GM12878 (cell line): ENCODE measurements around the gene PEX6. TPM values are rescaled to one million over a fixed set of nuclear protein-coding genes. Genes with fewer than 3 reads are reported as not detected.

ENCODE experiments used
- ATAC-seq: fragments of 200-7000 bp; cut with Tn5 transposase; 3 replicates; pipeline ENCODE4 v1.9.1; 2020; ENCODE audit warnings: mild to moderate bottlenecking, moderate library complexity
- BruUV-seq: library from RNA; stranded (reverse); fragments of 400-500 nt; replicated peaks from 2 replicates; lab custom pipeline; 2021; lab: Mats Ljungman, UMichigan
- CTCF ChIA-PET: fragments of 300-600 bp; sonication (Branson Sonifier 250); formaldehyde crosslinking; extraction: SDS; loops from one replicate; lab custom pipeline; 2021; ENCODE audit warnings: inconsistent platforms; lab: Yijun Ruan, JAX
- POLR2A ChIA-PET: fragments of 350-600 bp; formaldehyde crosslinking; extraction: SDS; loops from one replicate; lab custom pipeline; 2021; ENCODE audit warnings: inconsistent platforms; lab: Charles Lee
- RAD21 ChIA-PET: fragments of 300-600 bp; sonication (Branson Sonifier 250); formaldehyde crosslinking; loops from one replicate; lab custom pipeline; 2023; ENCODE audit warnings: antibody characterized with exemption; ENCODE audit not compliant: unreplicated experiment; lab: Charles Lee
- SMC1A ChIA-PET: fragments of 300-600 bp; sonication (Branson Sonifier 250); formaldehyde crosslinking; loops from one replicate; lab custom pipeline; 2023; ENCODE audit not compliant: unreplicated experiment, uncharacterized antibody; lab: Charles Lee
- DNase-seq: peaks from one replicate; pipeline ENCODE4 v3.0.0-alpha.2; 2011; ENCODE audit warnings: low read depth, low spot score
- FAIRE-seq: peaks from 3 replicates; lab custom pipeline; 2011; peaks lifted over from hg19 to GRCh38; lab: Jason Lieb, UNC
- H2AFZ ChIP-seq: 2 replicates; pipeline ENCODE4 v1.6.0; 2011; ENCODE audit warnings: low read depth, low read length, control low read depth; ENCODE audit not compliant: control insufficient read depth
- H3K27ac ChIP-seq: 2 replicates; pipeline ENCODE4 v1.5.1; 2011; ENCODE audit warnings: control low read depth; ENCODE audit not compliant: control insufficient read depth, insufficient read depth
- H3K27me3 ChIP-seq, 2 experiments: replicated peaks in 1 of 2; 2 replicates each; pipeline versions ENCODE4 v1.6.0 to v1.6.1; 2011; ENCODE audit warnings: low read length in 1 of 2; ENCODE audit not compliant: control insufficient read depth in 2 of 2, insufficient read depth in 2 of 2
- H3K36me3 ChIP-seq, 2 experiments: 2 replicates each; pipeline ENCODE4 v1.5.1; 2011; ENCODE audit warnings: low read length in 1 of 2; ENCODE audit not compliant: control insufficient read depth in 2 of 2, insufficient read depth in 2 of 2
- H3K4me1 ChIP-seq: 2 replicates; pipeline ENCODE4 v1.6.1; 2011; ENCODE audit warnings: mild to moderate bottlenecking, low read length, moderate library complexity, mixed read lengths; ENCODE audit not compliant: control insufficient read depth, insufficient read depth
- H3K4me2 ChIP-seq: 2 replicates; pipeline ENCODE4 v1.6.0; 2011; ENCODE audit warnings: control low read depth; ENCODE audit not compliant: control insufficient read depth, insufficient read depth
- H3K4me3 ChIP-seq: fragments of 200-600 bp; sonication (generic); 2 replicates; pipeline ENCODE4 v1.5.1; 2016
- H3K79me2 ChIP-seq: 2 replicates; pipeline ENCODE4 v1.6.0; 2011; ENCODE audit warnings: low read length; ENCODE audit not compliant: control insufficient read depth, insufficient read depth
- H3K9ac ChIP-seq: 2 replicates; pipeline ENCODE4 v1.8.0; 2011; ENCODE audit warnings: low read length, control low read depth, mixed read lengths; ENCODE audit not compliant: control insufficient read depth, insufficient read depth
- H3K9me3 ChIP-seq: replicated peaks from 3 replicates; pipeline ENCODE4 v1.5.1; 2011; ENCODE audit warnings: mild to moderate bottlenecking, low read length; ENCODE audit not compliant: control insufficient read depth, insufficient read depth
- H4K20me1 ChIP-seq: 2 replicates; pipeline ENCODE4 v1.6.0; 2011; ENCODE audit not compliant: control insufficient read depth, insufficient read depth
- JUND ChIP-seq: IDR thresholded peaks from 2 replicates; pipeline ENCODE4 v1.6.1; 2012; ENCODE audit warnings: low read depth, mild to moderate bottlenecking, low read length, improper control_type of control experiment, moderate library complexity
- KLF5 ChIP-seq: fragments of 450-650 bp; IDR thresholded peaks from 2 replicates; pipeline ENCODE4 v1.6.1; 2014; ENCODE audit warnings: mild to moderate bottlenecking; ENCODE audit not compliant: partially characterized antibody
- RB1 ChIP-seq: fragments of 450-650 bp; formaldehyde crosslinking; IDR thresholded peaks from 2 replicates; pipeline ENCODE4 v1.6.1; 2017; ENCODE audit warnings: mild to moderate bottlenecking, borderline replicate concordance
- SMARCA5 ChIP-seq: fragments of 450-650 bp; IDR thresholded peaks from 2 replicates; pipeline ENCODE4 v1.6.1; 2017; ENCODE audit warnings: mild to moderate bottlenecking
- TBL1XR1 ChIP-seq: IDR thresholded peaks from 2 replicates; pipeline ENCODE4 v1.6.1; 2012; ENCODE audit warnings: low read depth, low read length, improper control_type of control experiment
- WGBS: methylation state at CpG from one replicate; pipeline ENCODE4 v1.1.6; 2016; ENCODE audit warnings: low lambda C conversion rate; ENCODE audit not compliant: insufficient replicate concordance, insufficient coverage; ENCODE audit errors: missing lambda C conversion rate; 5-methylcytosine and 5-hydroxymethylcytosine counted together
- in situ Hi-C: fragments of 300-500 bp; cut with MboI; formaldehyde crosslinking; loops from 9 replicates; pipeline ENCODE4 v1.14.3; 2018; ENCODE audit warnings: mixed read lengths
- intact Hi-C: fragments of 100-400 bp; cut with micrococcal nuclease; formaldehyde crosslinking; loops from one replicate; pipeline ENCODE4 v1.14.2; 2022; ENCODE audit not compliant: unreplicated experiment
- polyA plus RNA-seq, 11 experiments: library from polyadenylated mRNA; depleted of rRNA in 4 of 11; unstranded in 6 of 11; stranded (reverse) in 5 of 11; fragments of >200 nt; fragmentation: Nextera tagmentation in 4 of 11; fragmentation: Illumina TruSeq in 1 of 11; extraction: Ambion mirVana in 4 of 11; extraction: Trizol in 1 of 11; gene quantifications; 1 replicate in 1 of 11; 2 replicates in 10 of 11; pipeline versions ENCODE4 v1.2.1 to v1.2.3, GENCODE V29; 2011 to 2016; ENCODE audit warnings: inconsistent platforms in 2 of 11, missing spikeins in 2 of 11, low read depth in 1 of 11
- total RNA-seq, 4 experiments: library from RNA; depleted of rRNA in 3 of 4; stranded (reverse); fragments of >200 nt in 3 of 4; fragmentation: Illumina TruSeq in 1 of 4; extraction: Trizol in 1 of 4; gene quantifications; 2 replicates each; pipeline versions ENCODE4 v1.2.1 to v1.2.3, GENCODE V29; 2013 to 2021
- TF ChIP-seq, protein P1 (sequence below): fragments of 450-650 bp; formaldehyde crosslinking; IDR thresholded peaks from 2 replicates; pipeline ENCODE4 v1.4.0; 2020; ENCODE audit warnings: mild to moderate bottlenecking, moderate library complexity
- TF ChIP-seq, protein P2 (sequence below): fragments of 450-650 bp; IDR thresholded peaks from 2 replicates; pipeline ENCODE4 v1.6.1; 2018; ENCODE audit warnings: borderline replicate concordance, mild to moderate bottlenecking; ENCODE audit not compliant: partially characterized antibody
- TF ChIP-seq, protein P3 (sequence below): fragments of 450-650 bp; IDR thresholded peaks from 2 replicates; pipeline ENCODE4 v1.6.1; 2016; ENCODE audit warnings: mild to moderate bottlenecking
- TF ChIP-seq, protein P4 (sequence below): fragments of 450-650 bp; IDR thresholded peaks from 2 replicates; pipeline ENCODE4 v1.6.1; 2017; ENCODE audit warnings: borderline replicate concordance

Gene PEX6
- total and polyA plus RNA-seq, 10 of the 15 experiments (the other 5 are each of a cell fraction or from before 2014, with no cell fraction given), result 0.39 to 21.1 (median 7.8) TPM

DNA sequence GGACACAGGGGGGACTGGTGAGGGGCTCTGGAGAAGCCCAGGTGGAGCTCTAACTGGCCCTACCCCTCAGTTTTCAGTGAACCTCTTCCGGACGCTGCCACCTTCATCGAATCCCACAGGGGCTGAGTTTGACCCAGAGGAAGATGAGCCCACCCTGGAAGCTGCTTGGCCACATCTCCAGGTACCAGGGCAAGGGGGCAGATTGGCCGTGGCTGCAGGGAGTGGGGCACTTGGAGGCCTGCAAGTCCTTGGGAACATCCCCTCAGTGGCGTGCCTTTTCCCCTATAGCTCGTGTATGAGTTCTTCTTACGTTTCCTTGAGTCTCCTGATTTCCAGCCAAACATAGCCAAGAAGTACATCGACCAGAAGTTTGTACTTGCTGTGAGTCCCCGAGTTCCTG, 28.1 kb upstream of the PEX6 start (continued):
- TF ChIP-seq, protein P1, sequence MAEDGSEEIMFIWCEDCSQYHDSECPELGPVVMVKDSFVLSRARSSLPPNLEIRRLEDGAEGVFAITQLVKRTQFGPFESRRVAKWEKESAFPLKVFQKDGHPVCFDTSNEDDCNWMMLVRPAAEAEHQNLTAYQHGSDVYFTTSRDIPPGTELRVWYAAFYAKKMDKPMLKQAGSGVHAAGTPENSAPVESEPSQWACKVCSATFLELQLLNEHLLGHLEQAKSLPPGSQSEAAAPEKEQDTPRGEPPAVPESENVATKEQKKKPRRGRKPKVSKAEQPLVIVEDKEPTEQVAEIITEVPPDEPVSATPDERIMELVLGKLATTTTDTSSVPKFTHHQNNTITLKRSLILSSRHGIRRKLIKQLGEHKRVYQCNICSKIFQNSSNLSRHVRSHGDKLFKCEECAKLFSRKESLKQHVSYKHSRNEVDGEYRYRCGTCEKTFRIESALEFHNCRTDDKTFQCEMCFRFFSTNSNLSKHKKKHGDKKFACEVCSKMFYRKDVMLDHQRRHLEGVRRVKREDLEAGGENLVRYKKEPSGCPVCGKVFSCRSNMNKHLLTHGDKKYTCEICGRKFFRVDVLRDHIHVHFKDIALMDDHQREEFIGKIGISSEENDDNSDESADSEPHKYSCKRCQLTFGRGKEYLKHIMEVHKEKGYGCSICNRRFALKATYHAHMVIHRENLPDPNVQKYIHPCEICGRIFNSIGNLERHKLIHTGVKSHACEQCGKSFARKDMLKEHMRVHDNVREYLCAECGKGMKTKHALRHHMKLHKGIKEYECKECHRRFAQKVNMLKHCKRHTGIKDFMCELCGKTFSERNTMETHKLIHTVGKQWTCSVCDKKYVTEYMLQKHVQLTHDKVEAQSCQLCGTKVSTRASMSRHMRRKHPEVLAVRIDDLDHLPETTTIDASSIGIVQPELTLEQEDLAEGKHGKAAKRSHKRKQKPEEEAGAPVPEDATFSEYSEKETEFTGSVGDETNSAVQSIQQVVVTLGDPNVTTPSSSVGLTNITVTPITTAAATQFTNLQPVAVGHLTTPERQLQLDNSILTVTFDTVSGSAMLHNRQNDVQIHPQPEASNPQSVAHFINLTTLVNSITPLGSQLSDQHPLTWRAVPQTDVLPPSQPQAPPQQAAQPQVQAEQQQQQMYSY (CRISPR knock-in tag), result no peak
- TF ChIP-seq SMARCA5, result no peak
- no peak for TF ChIP-seq JUND
- TF ChIP-seq, protein P2, sequence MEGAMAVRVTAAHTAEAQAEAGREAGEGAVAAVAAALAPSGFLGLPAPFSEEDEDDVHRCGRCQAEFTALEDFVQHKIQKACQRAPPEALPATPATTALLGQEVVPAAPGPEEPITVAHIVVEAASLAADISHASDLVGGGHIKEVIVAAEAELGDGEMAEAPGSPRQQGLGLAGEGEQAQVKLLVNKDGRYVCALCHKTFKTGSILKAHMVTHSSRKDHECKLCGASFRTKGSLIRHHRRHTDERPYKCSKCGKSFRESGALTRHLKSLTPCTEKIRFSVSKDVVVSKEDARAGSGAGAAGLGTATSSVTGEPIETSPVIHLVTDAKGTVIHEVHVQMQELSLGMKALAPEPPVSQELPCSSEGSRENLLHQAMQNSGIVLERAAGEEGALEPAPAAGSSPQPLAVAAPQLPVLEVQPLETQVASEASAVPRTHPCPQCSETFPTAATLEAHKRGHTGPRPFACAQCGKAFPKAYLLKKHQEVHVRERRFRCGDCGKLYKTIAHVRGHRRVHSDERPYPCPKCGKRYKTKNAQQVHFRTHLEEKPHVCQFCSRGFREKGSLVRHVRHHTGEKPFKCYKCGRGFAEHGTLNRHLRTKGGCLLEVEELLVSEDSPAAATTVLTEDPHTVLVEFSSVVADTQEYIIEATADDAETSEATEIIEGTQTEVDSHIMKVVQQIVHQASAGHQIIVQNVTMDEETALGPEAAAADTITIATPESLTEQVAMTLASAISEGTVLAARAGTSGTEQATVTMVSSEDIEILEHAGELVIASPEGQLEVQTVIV, result no peak
- TF ChIP-seq, all 136 proteins: peak for 0

DNA sequence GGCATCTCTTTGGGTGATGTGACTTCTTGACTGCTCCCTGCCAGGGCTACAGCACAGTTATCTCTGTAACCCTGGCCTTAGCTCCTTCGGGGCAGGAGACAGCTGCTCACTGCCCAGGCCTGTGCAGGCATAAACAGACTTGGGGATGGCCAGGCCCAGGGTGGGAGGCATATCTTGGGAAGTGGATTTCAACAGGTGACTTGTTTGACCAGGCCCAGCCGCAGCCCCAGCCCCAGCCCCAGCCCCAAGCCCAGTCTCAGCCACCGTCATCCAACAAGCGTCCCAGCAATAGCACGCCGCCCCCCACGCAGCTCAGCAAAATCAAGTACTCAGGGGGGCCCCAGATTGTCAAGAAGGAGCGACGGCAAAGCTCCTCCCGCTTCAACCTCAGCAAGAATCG, 27.3 kb upstream of the PEX6 start:
- ChIA-PET CTCF (interaction anchor here (1.9 kb wide), 1 partner anchor 137 kb away, joined by 7 read pairs; no protein-coding TSS in a partner anchor), POLR2A (interaction anchor here (1.0 to 1.3 kb wide), 2 partner anchors 14 to 22 kb away, joined by 3 read pairs; partner anchors contain the start of gene PPP2R5D), RAD21 (interaction anchor here (1.9 kb wide), 1 partner anchor 41 kb away, joined by 4 read pairs; no protein-coding TSS in a partner anchor), SMC1A (interaction anchor here (1.2 kb wide), 1 partner anchor 10 kb away, joined by 4 read pairs; no protein-coding TSS in a partner anchor)
- H4K20me1 ChIP-seq, result no peaks in the 10 kb centered on the region
- H3K27ac ChIP-seq, result no peak overlapping the region
- no peak overlapping the region for H3K4me3 ChIP-seq
- intact Hi-C loops, result loop anchor here (5.0 kb wide), 1 partner anchor 104 kb away; no protein-coding TSS in a partner anchor
- no peak overlapping the region for H3K9ac ChIP-seq
- in situ Hi-C loops, result no loop called here
- WGBS, result 96% methylated on average over 11 of the region's 11 CpGs
- FAIRE-seq (no peak), ATAC-seq (no peak), DNase-seq (no peak)
- H3K4me2 ChIP-seq, result no peak overlapping the region
- no peaks in the 10 kb centered on the region for H3K79me2 ChIP-seq
- H3K36me3 ChIP-seq, result peaks cover 20% of the 10 kb centered on the region in 2 experiments
- no peaks in the 10 kb centered on the region for H3K9me3 ChIP-seq
- no peaks in the 10 kb centered on the region for H3K27me3 ChIP-seq
- H2AFZ ChIP-seq, result no peak overlapping the region
- BruUV-seq, result no TSS peak
- H3K4me1 ChIP-seq, result no peaks in the 10 kb centered on the region
- TF ChIP-seq, protein P3, sequence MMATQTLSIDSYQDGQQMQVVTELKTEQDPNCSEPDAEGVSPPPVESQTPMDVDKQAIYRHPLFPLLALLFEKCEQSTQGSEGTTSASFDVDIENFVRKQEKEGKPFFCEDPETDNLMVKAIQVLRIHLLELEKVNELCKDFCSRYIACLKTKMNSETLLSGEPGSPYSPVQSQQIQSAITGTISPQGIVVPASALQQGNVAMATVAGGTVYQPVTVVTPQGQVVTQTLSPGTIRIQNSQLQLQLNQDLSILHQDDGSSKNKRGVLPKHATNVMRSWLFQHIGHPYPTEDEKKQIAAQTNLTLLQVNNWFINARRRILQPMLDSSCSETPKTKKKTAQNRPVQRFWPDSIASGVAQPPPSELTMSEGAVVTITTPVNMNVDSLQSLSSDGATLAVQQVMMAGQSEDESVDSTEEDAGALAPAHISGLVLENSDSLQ, result no peak
- TF ChIP-seq KLF5, result no peak
- TF ChIP-seq, protein P4, sequence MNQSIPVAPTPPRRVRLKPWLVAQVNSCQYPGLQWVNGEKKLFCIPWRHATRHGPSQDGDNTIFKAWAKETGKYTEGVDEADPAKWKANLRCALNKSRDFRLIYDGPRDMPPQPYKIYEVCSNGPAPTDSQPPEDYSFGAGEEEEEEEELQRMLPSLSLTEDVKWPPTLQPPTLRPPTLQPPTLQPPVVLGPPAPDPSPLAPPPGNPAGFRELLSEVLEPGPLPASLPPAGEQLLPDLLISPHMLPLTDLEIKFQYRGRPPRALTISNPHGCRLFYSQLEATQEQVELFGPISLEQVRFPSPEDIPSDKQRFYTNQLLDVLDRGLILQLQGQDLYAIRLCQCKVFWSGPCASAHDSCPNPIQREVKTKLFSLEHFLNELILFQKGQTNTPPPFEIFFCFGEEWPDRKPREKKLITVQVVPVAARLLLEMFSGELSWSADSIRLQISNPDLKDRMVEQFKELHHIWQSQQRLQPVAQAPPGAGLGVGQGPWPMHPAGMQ, result no peak
- TF ChIP-seq RB1, result no peak
- TF ChIP-seq TBL1XR1, result no peak
